SU-DHL-6 (cell line): Measurements from ENCODE around the gene SRGAP1.

ENCODE experiments used
- H2AFZ ChIP-seq: fragments of 200-600 bp; sonication (generic); 2 replicates; pipeline ENCODE4 v1.6.1; 2014; ENCODE audit warnings: low read depth, mild to moderate bottlenecking, moderate library complexity, mixed read lengths, antibody characterized with exemption, low read length; ENCODE audit not compliant: severe bottlenecking
- H3F3A ChIP-seq: fragments of 200-600 bp; shearing (Covaris generic); 2 replicates; pipeline ENCODE4 v1.6.0; 2016; ENCODE audit warnings: antibody characterized with exemption, mild to moderate bottlenecking; ENCODE audit not compliant: insufficient read depth
- H3K27ac ChIP-seq: fragments of 200-600 bp; sonication (generic); 2 replicates; pipeline ENCODE4 v1.5.1; 2016; ENCODE audit warnings: low read depth, mild to moderate bottlenecking, low read length, moderate library complexity, mixed read lengths
- H3K27me3 ChIP-seq: fragments of 200-600 bp; sonication (generic), shearing (Covaris generic); 2 replicates; pipeline ENCODE4 v1.6.0; 2014; ENCODE audit warnings: mild to moderate bottlenecking, low read length
- H3K36me3 ChIP-seq: fragments of 200-600 bp; sonication (generic); 2 replicates; pipeline ENCODE4 v1.6.1; 2014; ENCODE audit warnings: mild to moderate bottlenecking, low read length, mixed read lengths
- H3K4me2 ChIP-seq: fragments of 300-600, 200-600 bp; shearing (Covaris generic), sonication (generic); 2 replicates; pipeline ENCODE4 v1.6.0; 2014; ENCODE audit warnings: low read length, low read depth, mild to moderate bottlenecking; ENCODE audit not compliant: poor library complexity, severe bottlenecking
- H3K4me3 ChIP-seq: fragments of 200-600 bp; sonication (generic); 2 replicates; pipeline ENCODE4 v1.5.1; 2014; ENCODE audit warnings: antibody characterized with exemption, low read length, mild to moderate bottlenecking, mixed read lengths; ENCODE audit not compliant: insufficient read depth, poor library complexity, severe bottlenecking
- H3K79me2 ChIP-seq: fragments of 200-600 bp; sonication (generic); 2 replicates; pipeline ENCODE4 v1.6.1; 2014; ENCODE audit warnings: mild to moderate bottlenecking, low read length, moderate library complexity; ENCODE audit not compliant: insufficient read depth
- H3K9ac ChIP-seq: fragments of 200-600 bp; sonication (generic); 2 replicates; pipeline ENCODE4 v1.7.0; 2014; ENCODE audit warnings: mild to moderate bottlenecking, low read length
- H3K9me2 ChIP-seq: fragments of 200-600 bp; sonication (generic); replicated peaks from 2 replicates; pipeline ENCODE4 v1.6.1; 2014; ENCODE audit warnings: low read length; ENCODE audit not compliant: insufficient read depth
- H3K9me3 ChIP-seq: fragments of 200-600 bp; sonication (generic); 2 replicates; pipeline ENCODE4 v1.6.1; 2014; ENCODE audit warnings: low read length, mixed read lengths; ENCODE audit not compliant: insufficient read depth
- H4K20me1 ChIP-seq: fragments of 200-600 bp; sonication (generic); 2 replicates; pipeline ENCODE4 v1.6.1; 2014; ENCODE audit warnings: low read depth, mild to moderate bottlenecking, antibody characterized with exemption, low read length, moderate library complexity, mixed read lengths
- CTCF ChIP-seq: fragments of 200-600 bp; sonication (generic); IDR thresholded peaks from one replicate; pipeline ENCODE4 v1.5.1; 2017; ENCODE audit warnings: antibody characterized with exemption, mild to moderate bottlenecking, low read length, moderate library complexity; ENCODE audit not compliant: insufficient read depth, poor library complexity, severe bottlenecking
- EZH2phosphoT487 ChIP-seq: fragments of 200-600 bp; sonication (generic), shearing (Covaris generic); conservative IDR thresholded peaks from 2 replicates; pipeline ENCODE4 v1.6.1; 2018; ENCODE audit warnings: mild to moderate bottlenecking, antibody characterized with exemption, low read length, moderate library complexity, mixed read lengths

SRGAP1 gene

DNA sequence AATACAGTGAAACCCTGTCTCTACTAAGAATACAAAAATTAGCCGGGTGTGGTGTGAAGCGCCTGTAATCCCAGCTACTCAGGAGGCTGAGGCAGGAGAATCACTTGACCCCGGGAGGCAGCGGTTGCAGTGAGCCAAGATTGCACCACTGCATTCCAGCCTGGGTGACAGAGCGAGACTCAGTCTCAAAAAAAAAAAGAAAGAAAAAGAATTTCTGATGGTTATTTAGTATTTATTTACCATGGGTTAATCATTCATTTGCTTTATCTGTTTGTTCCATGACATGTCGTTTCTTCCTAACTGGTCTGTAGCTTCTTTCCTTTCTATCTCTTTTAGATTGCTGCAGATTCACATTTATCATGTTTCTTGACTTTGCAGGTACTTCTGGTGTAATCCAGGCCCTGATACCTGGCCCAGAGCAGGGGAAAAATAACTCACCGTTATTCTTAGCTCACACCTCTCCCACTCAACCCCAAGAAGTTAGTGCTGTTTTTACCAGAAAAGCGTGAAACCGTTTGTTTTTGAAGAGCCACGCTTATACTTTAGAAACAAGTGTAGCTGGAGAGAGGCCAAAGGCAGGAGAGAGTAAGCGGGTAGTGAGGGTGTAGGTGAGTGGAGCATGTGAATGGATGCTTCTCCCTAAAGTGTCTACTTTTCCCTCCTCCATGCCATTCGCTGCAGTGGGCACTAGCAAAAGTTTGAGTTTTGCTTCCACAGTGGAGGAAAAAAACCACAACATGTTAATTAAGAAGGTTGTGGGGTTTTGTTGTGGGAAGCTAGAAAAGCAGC lies 45.4 kb downstream of the SRGAP1 start:
- Histone ChIP-seq H3K9ac (no peak overlapping the region), H3K4me3 (no peak overlapping the region), H3K36me3 (no peaks in the 10 kb centered on the region), H3K79me2 (no peaks in the 10 kb centered on the region), H3K27me3 (no peaks in the 10 kb centered on the region), H3F3A (no peaks in the 10 kb centered on the region), H3K9me2 (no peaks in the 10 kb centered on the region), H3K9me3 (no peaks in the 10 kb centered on the region), H4K20me1 (no peaks in the 10 kb centered on the region), H3K27ac (no peak overlapping the region), H3K4me2 (no peak overlapping the region), H2AFZ (no peak overlapping the region)
- no peak for TF ChIP-seq CTCF
- TF ChIP-seq EZH2phosphoT487: no peak

- TF ChIP-seq EZH2phosphoT487: no peak
- no peak for TF ChIP-seq CTCF
- Histone ChIP-seq H3K4me3 (no peak overlapping the region), H3K9ac (no peak overlapping the region), H3K9me2 (no peaks in the 10 kb centered on the region), H3K9me3 (no peaks in the 10 kb centered on the region), H3K27ac (no peak overlapping the region), H3K4me2 (no peak overlapping the region), H2AFZ (no peak overlapping the region), H3F3A (no peaks in the 10 kb centered on the region), H3K36me3 (no peaks in the 10 kb centered on the region), H4K20me1 (no peaks in the 10 kb centered on the region), H3K79me2 (no peaks in the 10 kb centered on the region), H3K27me3 (no peaks in the 10 kb centered on the region)
These were observed 48.7 kb downstream of the SRGAP1 start for GRCh38 chr12:63893170-63893569.

DNA sequence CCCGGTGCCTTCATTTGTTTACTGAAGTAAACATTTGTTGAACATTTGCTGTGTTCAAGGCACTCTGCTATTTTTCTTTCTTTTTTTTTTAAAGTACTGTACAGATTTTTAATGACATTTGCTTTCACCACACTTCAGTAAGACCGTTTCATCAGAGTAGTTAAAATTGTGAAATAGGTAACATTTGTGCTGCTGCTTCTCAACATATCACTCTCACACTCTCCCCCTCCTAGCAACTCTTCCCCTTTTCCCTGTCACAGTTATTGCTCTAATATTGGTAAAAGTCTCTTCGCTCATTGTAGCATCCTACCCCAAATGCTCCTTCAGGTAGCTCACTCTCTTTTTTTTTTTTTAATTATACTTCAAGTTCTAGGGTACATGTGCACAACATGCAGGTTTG lies 49.6 kb downstream of the SRGAP1 start:
- Histone ChIP-seq H3K79me2 (no peaks in the 10 kb centered on the region), H3K36me3 (no peaks in the 10 kb centered on the region), H3K9ac (no peak overlapping the region), H4K20me1 (no peaks in the 10 kb centered on the region), H3K4me3 (no peak overlapping the region), H3F3A (no peaks in the 10 kb centered on the region), H2AFZ (no peak overlapping the region), H3K27me3 (no peaks in the 10 kb centered on the region), H3K27ac (no peak overlapping the region), H3K9me3 (no peaks in the 10 kb centered on the region), H3K4me2 (no peak overlapping the region), H3K9me2 (no peaks in the 10 kb centered on the region)
- TF ChIP-seq CTCF (no peak), EZH2phosphoT487 (no peak)
